HEK293 (cell line): ENCODE results near the gene RTN3.

ENCODE experiments used
- REST ChIP-seq: fragments of 450-650 bp; formaldehyde crosslinking; IDR thresholded peaks from 2 replicates; pipeline ENCODE4 v1.5.1; 2016; ENCODE audit warnings: missing biosample characterization, missing genetic modification characterization
- ZNF280D ChIP-seq: fragments of 450-650 bp; formaldehyde crosslinking; IDR thresholded peaks from 2 replicates; pipeline ENCODE4 v1.5.1; 2016; ENCODE audit warnings: missing biosample characterization, missing genetic modification characterization
- TF ChIP-seq, protein P1 (sequence below): fragments of 450-650 bp; formaldehyde crosslinking; IDR thresholded peaks from 2 replicates; pipeline ENCODE4 v1.5.1; 2016; ENCODE audit warnings: missing biosample characterization, missing genetic modification characterization

- TF ChIP-seq REST (tag by site-specific recombination) = no peak
- no peak for TF ChIP-seq ZNF280D
- TF ChIP-seq, protein P1, sequence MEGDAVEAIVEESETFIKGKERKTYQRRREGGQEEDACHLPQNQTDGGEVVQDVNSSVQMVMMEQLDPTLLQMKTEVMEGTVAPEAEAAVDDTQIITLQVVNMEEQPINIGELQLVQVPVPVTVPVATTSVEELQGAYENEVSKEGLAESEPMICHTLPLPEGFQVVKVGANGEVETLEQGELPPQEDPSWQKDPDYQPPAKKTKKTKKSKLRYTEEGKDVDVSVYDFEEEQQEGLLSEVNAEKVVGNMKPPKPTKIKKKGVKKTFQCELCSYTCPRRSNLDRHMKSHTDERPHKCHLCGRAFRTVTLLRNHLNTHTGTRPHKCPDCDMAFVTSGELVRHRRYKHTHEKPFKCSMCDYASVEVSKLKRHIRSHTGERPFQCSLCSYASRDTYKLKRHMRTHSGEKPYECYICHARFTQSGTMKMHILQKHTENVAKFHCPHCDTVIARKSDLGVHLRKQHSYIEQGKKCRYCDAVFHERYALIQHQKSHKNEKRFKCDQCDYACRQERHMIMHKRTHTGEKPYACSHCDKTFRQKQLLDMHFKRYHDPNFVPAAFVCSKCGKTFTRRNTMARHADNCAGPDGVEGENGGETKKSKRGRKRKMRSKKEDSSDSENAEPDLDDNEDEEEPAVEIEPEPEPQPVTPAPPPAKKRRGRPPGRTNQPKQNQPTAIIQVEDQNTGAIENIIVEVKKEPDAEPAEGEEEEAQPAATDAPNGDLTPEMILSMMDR = no peak
Measured at GRCh38 chr11:63694596-63694995, 13.3 kb downstream of the RTN3 start.
